Kidney epithelial cell (primary cell): ENCODE data around the gene ROPN1. TPM values are rescaled to one million over a fixed set of nuclear protein-coding genes. Genes with fewer than 3 reads are reported as not detected.
"Not testable (repeated sequence)": the region's sequence is repeated elsewhere in the genome, so short reads cannot be mapped to it uniquely, and the experiment has no call there.

Experiments
- DNase-seq: peaks from one replicate; pipeline ENCODE4 v3.0.0-alpha.2; 2010; ENCODE audit warnings: low read depth
- H3K27me3 ChIP-seq: 2 replicates; pipeline ENCODE4 v1.6.0; 2011; ENCODE audit warnings: low read length; ENCODE audit not compliant: control insufficient read depth, insufficient read depth
- H3K36me3 ChIP-seq: 2 replicates; pipeline ENCODE4 v1.5.1; 2011; ENCODE audit warnings: low read length; ENCODE audit not compliant: control insufficient read depth, insufficient read depth
- H3K4me3 ChIP-seq: 2 replicates; pipeline ENCODE4 v1.5.1; 2011; ENCODE audit warnings: low read depth, mild to moderate bottlenecking, control low read depth, low read length
- CTCF ChIP-seq: IDR thresholded peaks from 2 replicates; pipeline ENCODE4 v1.5.1; 2011; ENCODE audit warnings: mild to moderate bottlenecking, moderate library complexity, low read length, control low read depth, inconsistent platforms; ENCODE audit not compliant: insufficient read depth, poor library complexity, severe bottlenecking
- total RNA-seq: library from RNA; depleted of rRNA; stranded (reverse); fragments of >200 nt; gene quantifications from 2 replicates; pipeline ENCODE4 v1.2.3, GENCODE V29; 2015

The ROPN1 gene
- total RNA-seq, 1 donor from 2014 or later, result not detected

- Histone ChIP-seq H3K4me3 (no peak overlapping the region), H3K27me3 (peaks cover 2% of the 10 kb centered on the region), H3K36me3 (no peaks in the 10 kb centered on the region)
- TF ChIP-seq CTCF, result no peak
- no peak for DNase-seq
These were observed 11.4 kb downstream of the ROPN1 start for GRCh38 chr3:123980539-123980938.

DNA sequence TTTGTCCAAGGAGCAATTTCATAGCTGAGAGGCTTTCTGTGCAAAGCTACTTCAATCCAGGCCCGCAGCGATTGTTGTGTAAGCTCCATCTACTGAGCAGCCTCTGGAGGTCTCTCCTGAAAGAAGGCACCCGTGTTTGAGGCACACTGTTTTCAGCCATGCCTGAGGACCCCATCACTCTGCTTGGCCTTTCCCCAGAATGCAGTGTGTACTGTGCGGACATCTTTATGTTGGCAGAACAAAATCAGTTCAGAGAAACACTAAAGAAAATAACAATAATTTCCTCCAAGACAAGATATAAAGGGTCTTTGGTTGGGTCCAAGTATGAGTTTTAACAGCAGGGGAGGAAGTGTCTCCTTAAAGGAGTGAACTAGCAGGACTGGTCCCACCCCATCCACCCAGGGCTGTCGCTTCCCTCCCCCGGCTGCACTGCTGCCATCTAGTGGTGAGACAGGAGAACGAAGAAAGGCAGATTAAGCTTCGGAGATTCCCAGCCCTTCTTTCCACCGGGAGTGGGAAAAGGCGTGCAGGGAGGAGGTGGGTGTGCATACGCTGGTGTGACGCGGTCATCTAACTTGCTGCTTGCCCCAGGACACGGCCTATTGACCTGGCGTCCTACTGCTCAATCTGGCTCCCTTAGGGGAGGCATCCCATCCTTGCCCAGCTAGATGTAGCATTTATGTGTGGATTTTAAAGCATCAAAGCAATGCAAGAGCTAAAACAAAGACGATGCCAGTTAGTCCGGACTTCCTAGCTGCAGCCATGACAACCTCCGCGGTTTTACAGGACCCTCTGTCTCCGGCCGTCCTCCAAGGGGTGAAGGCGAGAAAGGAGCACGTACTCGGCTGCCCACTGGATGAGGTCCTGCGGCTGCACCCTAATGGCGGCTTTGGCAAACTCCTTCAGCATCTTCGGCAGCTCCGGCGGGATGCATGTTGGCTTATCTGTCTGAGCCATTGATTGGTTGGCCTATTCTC, 12.1 kb downstream of the ROPN1 start:
- peak; percentile 62 for TF ChIP-seq CTCF
- H3K27me3 ChIP-seq, DNase-seq, H3K36me3 ChIP-seq: not testable (repeated sequence)
- H3K4me3 ChIP-seq, result peak overlapping the region; percentile 38

- DNase-seq, H3K4me3 ChIP-seq, H3K36me3 ChIP-seq, H3K27me3 ChIP-seq: not testable (repeated sequence)
These were observed 15.0 kb downstream of the ROPN1 start for GRCh38 chr3:123976904-123977303.

DNA sequence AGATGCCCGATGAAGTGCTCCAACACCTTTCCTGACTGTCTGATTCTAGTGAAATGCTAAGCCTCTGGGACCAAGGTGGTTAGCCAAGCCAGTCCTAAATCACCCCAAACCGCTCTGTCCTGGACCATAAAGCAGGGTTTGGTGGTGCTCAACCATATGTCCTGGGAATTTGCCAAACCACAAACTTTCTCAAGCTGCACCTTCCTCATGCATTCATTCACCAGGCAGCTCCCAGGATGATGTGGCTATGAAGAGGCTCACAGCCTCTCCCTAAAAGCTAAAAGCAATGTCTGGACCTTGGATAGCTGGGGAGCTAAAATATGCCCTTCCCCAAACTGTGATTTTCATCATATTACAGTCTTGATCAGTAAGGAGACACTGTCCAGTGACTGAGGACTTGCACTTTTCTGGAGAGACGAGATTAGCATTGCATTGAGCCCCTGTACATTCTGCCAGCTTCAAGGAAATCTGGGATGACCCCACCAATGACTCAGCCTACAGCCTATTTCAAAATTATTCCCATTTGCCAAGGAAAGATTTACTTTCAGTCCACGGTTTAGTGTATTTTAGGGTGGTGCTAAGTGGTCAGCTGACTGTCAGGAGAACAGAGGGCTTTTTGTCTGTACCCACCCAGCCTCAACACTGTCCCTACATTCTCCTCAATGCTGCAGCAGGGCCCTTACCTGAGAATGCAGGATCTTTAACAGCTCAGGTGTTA, 15.6 kb downstream of the ROPN1 start:
- not testable (repeated sequence) for H3K27me3 ChIP-seq, H3K36me3 ChIP-seq, DNase-seq, H3K4me3 ChIP-seq

DNA sequence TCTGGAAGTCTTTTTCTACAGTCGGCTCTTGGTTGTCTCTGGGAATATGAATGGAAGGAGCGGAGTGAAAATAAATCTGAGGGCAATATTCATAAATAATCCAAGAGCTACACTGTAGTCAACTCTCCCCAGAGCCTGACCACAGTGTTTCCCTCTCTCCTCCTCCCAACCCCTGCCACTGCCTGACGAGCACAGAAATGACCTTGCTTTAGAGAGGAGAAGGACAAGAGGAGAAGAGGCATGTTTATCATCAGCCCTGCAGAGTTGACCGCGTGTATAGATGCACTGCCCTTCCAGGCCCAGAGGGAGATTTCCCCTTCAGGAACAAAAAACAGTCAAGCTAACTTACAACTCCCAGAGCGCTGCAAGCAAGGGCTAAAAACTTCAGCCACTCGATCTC, 16.9 kb downstream of the ROPN1 start:
- not testable (repeated sequence) for H3K27me3 ChIP-seq, H3K4me3 ChIP-seq, DNase-seq, H3K36me3 ChIP-seq

DNA sequence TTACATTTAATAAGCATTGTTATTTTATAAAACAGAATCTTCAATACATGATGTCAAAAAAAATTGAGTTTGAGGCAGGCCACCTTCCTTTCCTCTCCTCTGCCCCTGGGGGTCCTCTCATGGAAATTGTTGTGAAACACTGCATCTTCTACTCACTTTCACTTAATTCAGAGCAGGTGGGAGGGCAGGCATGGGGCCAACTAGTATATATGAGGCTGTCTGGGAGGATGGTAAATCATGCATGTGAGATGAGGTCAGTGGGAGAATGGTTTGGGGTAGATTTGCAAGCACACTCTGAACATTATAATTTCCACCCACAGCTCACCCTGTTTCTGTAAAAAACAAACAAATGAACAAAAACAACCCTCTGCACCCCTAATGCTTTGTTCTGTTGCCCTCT, 20.5 kb downstream of the ROPN1 start:
- no peaks in the 10 kb centered on the region for H3K36me3 ChIP-seq
- no peak for TF ChIP-seq CTCF
- no peak overlapping the region for H3K4me3 ChIP-seq
- DNase-seq, result no peak
- peaks cover 3% of the 10 kb centered on the region for H3K27me3 ChIP-seq

DNA sequence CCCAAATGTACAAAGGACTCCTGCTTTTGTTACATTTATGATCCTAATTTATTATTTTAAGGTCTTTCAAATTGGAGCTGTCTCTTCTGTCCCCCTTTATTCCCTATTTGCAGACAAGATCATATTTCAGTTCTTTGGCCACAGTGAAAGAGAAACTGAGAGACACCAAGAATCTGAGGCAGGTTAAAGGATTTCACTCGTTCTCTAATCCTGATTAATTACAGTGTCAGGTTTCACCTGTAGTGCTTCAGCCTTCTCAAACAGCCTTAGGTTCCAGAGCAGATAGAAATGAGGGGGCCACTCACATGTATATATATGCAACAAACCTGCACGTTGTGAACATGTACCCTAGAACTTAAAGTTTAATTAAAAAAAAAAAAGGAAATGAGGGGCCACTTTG, 24.7 kb downstream of the ROPN1 start:
- H3K36me3 ChIP-seq, DNase-seq, H3K27me3 ChIP-seq, H3K4me3 ChIP-seq: not testable (repeated sequence)

- not testable (repeated sequence) for DNase-seq, H3K27me3 ChIP-seq, H3K4me3 ChIP-seq, H3K36me3 ChIP-seq
These were observed 25.1 kb downstream of the ROPN1 start for GRCh38 chr3:123966799-123967198.

GRCh38 chr3:123964793-123965192, 27.1 kb downstream of the ROPN1 start:
- H3K27me3 ChIP-seq, H3K4me3 ChIP-seq, DNase-seq, H3K36me3 ChIP-seq: not testable (repeated sequence)
